NOMO-1 treated with DMSO at 0.1 percent for 48 hours (cell line): ENCODE data around the gene ADTRP.
"Not testable (repeated sequence)": the region's sequence is repeated elsewhere in the genome, so short reads cannot be mapped to it uniquely, and the experiment has no call there.

Experiments
- DNase-seq: peaks from one replicate; lab custom pipeline; 2025; ENCODE audit not compliant: unreplicated experiment; lab: John Stamatoyannopoulos, UW

Gene ADTRP

DNA sequence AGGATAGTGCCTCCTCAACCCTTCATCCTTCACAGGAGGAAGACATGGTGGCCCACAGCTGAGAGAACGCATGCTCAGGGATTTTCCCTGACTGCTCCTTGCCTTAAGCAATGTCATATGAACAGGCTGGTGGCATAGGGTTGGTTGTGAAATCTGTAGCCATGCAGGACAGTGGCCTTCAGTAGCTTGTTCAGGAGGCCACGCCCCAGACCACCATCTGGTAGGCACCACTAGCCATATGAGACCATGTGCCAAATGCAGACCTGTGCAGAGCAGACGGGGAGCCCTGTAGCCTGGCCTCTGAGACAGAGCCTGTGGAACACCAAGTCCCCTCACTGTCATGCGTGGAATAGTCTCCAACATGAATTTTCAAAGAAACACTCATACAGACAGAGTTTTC lies 76.5 kb downstream of the ADTRP start:
- no peak for DNase-seq

DNA sequence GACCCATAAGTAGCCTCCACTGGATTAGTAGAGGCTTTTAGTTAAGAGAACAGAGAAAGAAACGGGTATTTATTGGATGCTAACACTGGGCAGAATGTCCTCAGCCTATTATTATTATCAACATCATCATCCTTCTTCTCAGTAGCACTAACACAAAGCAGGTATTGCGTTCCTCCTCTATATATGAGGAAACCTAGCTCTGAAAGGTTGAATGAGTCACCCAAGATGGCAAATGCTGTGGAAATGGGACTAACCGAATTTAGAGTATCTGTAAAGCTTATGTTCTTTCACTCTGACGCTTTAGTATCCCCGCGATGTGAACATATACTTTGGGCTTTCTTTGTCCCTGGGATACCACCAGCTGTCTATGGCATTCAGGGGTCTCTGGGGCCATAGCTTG lies 77.0 kb downstream of the ADTRP start:
- peak; percentile 2 for DNase-seq

DNA sequence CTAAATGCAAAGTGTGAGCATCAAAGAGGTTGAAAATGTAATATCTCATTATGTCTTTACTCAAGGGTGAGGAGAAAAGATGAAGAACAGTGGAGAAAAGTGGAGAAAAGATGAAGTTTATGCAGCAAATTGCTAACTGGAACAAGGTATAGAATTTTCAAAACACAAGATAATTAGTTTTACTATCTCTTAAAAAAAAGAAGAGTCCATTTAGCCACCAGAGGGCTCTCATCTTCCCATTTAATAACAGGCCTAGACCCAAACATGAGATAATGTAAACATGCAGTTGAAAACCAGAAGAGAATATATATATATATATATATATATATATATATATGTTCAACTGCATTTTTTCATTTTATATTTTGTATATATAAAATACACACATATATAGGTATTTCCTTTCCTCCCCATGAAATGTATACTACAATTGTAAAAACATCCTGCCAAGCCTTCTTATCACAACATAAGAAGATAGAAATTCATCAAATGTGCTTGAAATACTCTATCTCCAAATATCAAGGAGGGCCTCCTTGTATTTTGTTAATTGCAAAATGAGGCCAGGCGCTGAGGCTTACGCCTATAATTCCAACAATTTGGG lies 78.4 kb downstream of the ADTRP start:
- DNase-seq = peak; percentile 64

DNA sequence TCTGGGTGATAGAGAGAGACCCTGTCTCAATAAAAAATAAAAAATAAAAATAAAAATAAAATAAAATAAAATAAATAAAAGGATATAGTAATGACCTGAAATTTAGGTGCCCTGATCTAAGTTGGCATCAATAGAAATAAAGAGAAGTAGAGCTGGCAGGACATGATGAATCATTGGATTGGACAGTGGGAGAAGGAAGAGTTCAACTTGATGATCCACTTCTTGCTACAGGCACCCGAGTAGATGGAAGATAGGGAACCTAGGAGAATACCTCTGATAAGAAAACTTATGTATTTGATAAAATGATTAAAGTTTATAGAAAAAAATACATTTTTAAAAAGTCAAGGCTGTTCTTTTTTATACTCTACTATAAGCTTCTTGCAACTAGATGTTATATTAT lies 79.0 kb downstream of the ADTRP start:
- no peak for DNase-seq

DNA sequence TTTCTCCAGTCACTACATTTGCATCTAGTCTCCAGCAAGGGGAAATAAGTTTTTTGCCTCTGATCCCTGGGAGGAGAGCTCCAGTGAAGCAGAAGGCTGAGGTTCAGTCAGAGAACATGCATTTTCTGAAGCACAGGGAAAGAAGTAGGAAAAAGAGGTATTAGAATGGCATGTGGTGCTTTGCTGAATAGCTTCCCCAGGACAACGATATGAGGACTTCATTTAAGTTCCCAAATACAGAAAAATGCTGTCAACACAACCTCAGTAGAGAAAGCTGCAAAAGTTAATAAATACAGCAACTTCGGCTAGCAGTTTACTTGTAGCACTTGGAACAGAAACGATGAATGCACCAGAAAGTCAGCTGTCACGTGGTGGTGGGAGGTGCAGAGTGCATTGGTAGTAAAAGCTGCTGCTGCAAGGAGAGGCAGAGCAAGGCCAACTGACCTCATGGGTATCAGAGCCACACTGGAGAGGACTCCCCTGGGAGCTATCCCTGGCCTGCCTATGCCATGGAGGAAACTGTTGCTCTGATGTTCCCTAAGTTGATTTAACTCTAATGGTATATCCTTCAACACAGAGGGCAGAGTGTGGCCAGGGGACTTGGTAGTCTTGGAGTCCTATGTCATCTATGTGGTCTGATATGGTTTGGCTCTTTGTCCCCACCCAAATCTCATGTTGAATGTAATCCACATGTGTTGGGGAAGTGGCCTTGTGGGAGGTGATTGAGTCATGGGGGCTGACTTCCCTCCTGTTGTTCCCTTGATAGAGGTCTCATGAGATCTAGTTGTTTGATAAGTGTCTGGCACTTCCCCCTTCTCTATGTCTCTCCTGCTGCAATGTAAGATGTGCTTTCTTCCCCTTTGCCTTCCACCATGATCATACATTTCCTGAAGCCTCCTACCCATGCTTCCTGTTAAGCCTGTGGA lies 85.9 kb downstream of the ADTRP start:
- peak; percentile 52 for DNase-seq

DNA sequence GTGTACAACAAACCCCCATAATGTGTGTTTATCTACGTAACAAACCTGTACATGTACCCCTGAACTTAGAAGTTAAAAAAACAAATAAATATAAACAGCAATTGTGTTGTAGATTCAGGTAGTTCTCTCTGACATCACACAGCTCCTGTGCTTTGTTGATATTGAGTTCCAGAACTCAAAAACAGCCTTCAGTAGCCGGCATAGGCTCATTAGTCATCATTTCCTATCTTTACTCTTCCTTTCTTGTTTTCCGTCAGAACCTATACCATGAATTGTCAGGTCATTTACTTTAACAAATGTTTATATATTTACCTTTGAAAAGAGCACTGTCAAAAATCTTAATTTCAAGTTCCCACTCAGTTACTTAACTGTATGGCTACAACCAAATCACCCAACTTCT lies 88.8 kb downstream of the ADTRP start:
- DNase-seq = no peak

DNA sequence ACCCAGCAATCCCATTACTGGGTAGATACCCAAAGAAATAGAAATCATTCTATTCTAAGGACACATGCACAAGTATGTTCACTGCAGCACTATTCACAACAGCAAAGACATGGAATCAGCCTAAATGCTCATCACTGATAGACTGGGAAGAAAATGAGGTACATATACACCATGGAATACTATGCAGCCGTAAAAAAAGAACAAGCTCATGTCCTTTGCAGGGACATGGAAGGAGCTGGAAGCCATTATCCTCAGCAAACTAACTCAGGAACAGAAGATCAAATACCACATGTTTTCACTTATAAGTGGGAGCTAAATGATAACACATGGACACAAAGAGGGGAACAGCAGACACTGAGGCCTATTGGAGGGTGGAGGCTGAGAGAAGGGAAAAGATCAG lies 89.2 kb downstream of the ADTRP start:
- not testable (repeated sequence) for DNase-seq

DNA sequence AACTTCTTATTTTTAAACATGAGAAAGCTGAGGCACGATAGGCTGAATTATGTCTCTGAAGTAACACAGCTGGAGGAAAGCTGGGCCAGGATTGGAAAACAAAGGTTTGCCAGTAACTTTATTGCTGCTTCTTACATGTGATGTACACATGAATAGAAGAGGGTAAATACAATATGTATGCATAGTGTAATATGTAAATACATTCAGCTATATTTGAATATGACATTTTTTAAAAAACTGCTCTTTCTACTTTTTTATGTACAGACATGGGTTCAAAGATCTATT lies 90.2 kb downstream of the ADTRP start:
- no peak for DNase-seq

DNA sequence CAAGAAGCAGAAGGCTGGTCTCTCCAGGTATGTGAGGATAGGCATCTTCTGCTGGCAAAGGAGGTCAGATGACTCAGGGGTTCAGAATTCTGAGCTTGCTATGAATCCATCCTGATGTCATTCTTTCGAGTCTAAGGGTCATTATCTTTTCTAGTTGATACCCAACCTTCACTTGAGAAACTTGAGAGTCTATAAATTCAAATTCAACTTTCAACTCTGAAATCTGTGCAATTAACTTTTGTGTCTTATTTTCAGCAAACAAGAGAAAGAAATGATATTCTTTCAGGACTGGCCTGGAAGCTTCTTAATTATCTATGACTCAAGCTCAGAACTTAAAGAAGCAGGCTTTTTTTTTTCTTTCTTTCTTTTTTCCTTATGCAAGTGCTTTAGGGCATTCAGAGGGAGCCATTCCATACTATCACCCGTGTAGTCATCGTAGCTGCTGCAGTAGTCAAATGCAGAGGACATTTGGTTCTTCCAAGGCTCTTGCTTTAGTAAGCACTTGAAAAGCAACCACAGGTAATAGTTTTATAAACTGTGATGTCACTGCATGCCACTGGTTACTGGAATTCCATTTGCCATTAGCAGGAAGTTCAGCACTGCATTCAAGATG lies 93.0 kb downstream of the ADTRP start:
- DNase-seq = no peak

DNA sequence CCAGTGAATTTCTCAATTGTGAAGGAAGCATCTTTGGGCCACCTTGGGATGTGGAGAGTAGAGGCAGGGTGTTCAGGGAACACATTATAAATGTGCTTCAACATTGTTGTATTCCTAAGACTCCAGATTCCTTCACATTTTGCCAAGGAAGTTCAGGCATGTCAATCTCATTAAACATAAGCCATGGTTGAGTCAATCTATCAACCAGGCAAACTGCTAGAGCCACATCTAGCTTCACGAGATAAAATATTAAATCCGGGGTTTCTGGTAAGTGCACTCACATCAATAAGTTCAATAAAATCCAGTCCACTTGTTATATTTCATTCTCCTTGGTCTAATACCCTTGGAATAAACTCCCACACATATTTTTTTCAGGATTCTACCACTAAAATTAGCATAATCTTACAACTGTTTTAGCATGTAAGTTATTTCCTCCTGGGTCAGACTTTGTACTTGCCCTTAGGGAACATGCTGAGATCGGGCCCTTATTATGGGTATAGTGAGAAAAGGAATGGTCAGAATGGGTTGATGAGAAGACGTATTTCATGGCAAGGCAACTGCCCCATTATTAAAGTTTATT lies 93.6 kb downstream of the ADTRP start:
- no peak for DNase-seq

DNA sequence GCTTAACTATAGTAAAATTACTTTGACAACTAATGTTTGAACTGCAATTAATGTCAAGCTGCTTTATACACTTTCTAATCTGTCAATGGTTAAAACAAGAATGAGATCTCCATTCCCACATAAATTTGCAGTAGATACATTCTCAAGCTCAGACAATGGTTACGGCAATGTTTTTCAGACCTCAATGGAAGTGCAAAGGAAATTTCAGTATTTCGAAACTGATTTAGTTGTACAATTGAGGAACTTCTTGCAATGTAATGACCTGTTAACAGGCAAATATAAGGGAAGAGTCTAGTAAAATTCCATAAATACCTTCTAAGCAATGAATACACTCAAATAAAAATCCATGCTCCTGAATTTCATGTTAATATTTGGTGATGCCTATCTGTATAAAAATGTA lies 94.7 kb downstream of the ADTRP start:
- peak; percentile 46 for DNase-seq

DNA sequence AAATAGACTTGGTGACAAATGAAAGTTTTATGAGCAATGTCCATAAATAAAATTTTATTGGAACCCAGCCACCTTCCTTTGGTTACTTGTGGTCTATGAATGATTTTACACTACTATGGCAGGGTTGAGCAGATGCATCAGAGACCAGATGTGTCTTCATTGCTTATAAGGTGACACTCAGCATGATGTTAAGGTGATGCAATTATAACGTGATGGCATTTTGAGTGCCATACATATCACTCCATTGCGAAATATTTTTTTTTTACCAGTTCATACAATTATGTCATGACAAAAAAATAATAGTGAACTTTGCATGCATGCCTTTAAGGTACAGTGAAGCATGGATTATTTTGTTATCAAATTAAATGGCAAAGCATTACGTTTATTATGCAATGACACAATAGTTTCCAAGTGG lies 96.0 kb downstream of the ADTRP start:
- no peak for DNase-seq

DNA sequence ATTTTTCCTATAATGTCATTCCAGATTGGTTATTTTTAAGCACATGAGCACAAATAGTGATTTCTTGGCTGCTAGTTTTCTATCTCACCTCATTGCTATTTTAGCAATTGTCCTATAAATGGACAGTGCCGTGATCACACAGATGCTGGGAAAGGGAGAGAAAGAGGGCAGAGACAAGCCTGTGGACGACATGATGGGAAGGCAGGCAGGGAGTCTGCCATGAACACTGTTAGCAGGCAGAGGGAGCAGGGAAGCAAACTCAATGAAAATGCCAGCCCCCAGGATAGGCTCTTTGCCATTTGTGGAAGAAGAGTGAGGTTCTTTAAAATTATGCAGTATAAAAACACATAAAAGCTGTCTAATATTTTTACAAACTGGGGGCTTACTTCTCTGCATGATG lies 96.8 kb downstream of the ADTRP start:
- no peak for DNase-seq

DNA sequence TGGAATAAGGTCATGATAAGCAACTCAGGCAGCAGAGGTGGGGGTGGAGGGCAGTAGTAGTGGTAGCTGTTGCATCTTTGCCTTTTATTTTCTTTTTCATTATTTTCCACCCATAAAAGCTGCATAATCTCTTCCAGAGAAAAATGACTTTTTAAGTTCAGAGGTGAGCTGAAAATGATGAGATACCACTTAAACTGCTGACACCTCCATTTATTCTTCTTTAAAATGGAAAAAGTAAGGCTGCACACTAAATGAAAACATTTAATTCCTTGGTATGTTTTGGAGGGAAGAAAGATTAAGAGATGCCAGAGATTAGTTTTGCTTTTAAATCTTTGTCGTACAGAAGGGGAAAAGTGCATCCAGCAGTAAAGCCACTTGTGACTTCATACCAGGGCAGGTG lies 97.2 kb downstream of the ADTRP start:
- no peak for DNase-seq

DNA sequence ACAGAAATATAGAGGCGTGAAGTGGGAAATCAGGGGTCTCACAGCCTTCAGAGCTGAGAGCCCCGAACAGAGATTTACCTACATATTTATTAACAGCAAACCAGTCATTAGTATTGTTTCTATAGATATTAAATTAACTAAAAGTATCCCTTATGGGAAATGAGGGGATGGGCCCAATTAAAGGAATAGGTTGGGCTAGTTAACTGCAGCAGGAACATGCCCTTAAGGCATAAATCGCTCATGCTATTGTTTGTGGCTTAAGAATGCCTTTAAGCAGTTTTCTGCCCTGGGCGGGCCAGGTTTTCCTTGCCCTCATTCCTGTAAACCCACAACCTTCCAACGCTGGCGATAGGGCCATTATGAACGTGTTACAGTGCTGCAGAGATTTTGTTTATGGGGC lies 98.1 kb downstream of the ADTRP start:
- DNase-seq = not testable (repeated sequence)

DNA sequence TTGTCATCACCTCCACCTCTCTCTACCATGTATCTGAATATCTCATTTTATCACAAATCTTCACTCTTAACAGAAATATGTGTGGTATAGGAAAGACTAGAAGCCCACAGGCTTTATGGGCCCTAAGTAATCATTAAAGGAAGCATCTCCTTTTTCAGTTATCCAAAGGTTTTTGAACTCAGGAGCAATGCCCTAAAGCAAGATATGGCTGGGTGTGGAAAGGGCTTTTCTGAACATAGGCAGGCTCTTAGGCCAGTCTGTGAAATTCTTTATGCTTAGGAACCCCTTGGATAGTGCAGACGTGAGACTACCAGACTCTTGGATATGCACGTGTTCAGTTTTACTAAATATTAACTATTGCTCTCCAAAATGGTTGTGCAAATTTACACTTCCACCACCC lies 99.5 kb downstream of the ADTRP start:
- DNase-seq = no peak

DNA sequence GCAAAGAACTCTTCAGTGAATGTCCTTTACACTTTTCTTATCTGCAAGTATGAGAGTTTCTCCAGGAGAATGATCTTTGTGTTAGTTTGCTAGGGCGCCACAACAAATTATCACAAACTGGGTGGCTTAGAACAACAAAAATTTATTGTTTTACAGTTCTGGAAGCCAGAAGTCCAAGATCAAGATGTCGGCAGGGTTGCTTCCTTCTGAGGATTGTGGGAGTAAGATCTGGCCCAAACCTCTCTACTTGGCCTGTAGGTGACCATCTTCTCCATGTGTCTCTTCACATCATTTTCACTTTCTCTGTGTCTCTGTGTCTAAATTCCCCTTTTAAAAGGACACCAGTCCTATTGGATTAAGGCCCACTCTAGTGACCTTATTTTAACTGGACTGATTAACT lies 103.0 kb downstream of the ADTRP start:
- DNase-seq = peak; percentile 18

DNA sequence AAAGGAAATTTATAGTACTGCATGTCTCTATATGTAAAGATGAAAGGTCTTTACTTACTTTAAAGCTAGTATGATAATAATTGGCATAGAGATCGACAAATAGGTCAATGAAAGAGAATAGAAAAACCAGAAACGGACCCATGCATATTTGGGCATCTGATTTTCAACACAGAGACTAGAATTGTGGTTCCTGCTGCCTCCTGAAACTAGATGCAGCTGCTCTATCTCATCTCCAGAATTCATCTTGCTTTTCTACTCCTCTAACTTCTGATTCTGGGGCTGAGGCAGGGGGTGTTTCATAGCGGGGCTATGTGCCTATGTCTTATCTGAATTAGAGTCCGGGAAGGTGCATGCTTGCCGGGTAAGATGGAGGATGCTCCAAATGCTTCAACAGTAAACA lies 105.9 kb downstream of the ADTRP start:
- DNase-seq = no peak

DNA sequence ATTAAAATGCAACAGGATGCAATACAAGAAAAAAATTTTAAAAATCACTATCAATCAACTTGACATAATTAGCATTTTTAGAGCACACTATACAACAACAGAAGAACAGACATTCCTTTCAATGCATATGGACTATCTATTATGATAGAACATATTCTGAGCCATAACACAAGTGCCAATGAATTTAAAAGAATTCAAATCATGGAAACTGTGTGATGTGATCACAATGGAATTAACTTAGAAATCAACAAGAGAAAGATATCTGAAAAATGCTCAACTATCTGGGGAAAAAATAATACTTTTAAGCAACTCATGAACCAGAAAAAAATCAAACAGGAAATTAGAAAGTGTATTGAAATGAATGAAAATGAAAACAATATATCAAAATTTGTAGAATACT lies 106.3 kb downstream of the ADTRP start:
- no peak for DNase-seq

DNA sequence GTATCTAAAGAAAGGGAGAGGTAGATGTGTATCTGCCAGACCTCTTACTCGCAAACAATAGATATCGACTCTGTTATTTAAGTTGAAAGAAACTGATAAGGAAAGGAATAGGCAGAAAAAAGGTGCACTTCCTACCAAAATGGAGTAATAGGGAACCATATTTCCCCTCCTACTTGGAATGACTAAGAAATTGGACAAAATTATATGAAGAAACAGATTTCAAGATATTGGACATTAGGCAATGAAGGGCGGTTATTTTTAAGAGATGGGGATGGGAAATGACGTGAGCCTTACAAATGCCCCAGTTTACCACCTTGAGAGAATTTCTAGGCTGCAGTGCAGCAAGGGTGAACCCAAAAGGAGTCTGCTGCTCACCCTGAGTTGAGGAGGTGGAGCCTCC lies 108.9 kb downstream of the ADTRP start:
- no peak for DNase-seq

DNA sequence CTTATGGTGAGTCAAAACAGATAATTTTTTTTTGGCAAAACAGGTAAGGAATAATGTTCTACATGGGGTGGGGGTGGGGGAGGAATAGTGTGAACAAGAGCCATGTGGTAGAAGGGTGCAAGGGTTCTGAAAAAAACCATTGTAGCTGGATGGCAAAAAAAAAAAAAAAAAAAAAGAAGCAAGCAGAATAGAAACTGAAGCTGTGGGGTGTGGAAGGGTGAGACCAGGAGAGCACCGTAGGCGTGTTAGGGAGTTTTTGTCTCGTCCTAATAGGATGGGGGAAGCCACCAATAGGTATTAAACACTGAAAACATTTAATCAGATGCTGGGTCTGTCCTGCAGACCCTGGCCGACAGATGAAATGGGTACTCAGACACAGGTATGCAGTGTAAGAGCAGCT lies 110.1 kb downstream of the ADTRP start:
- no peak for DNase-seq

DNA sequence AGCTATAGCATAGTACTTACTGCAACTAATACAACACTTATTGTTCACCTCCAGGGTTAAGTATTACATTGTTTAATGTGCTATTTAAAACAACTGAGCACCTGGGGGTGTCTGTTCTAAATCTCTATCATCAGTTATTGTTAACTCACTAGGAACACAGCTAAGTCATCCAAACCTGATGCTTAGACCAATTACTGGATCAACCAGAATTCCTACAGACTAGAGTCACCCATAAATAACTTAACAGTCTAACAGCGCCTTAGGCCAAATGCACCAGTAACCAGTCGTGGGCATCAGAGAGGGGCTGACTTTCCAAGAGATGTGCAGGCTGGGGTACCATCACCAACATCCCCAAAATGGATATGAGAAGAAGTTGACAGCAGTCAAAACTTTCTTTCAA lies 110.7 kb downstream of the ADTRP start:
- no peak for DNase-seq
